Esophagus (tissue), 2 donors: ENCODE data around the gene RALGAPA2. TPM values are rescaled to one million over a fixed set of nuclear protein-coding genes. Genes with fewer than 3 reads are reported as not detected.

Experiments
- H3K27ac ChIP-seq, 2 donors: one replicate each; pipeline ENCODE4 v1.5.1; 2013; ENCODE audit warnings: low read depth in 2 of 2, mild to moderate bottlenecking in 2 of 2, inconsistent platforms in 1 of 2, low read length in 1 of 2, moderate library complexity in 1 of 2
- H3K27me3 ChIP-seq, 2 donors: one replicate each; pipeline ENCODE4 v1.6.1; 2013; ENCODE audit warnings: low read length in 2 of 2, control low read depth in 1 of 2, mild to moderate bottlenecking in 1 of 2; ENCODE audit not compliant: insufficient read depth in 2 of 2, control insufficient read depth in 1 of 2
- H3K36me3 ChIP-seq, 2 donors: one replicate each; pipeline ENCODE4 v1.6.1; 2013; ENCODE audit warnings: low read length in 1 of 2; ENCODE audit not compliant: control insufficient read depth in 2 of 2, insufficient read depth in 2 of 2
- H3K4me1 ChIP-seq, 2 donors: one replicate each; pipeline ENCODE4 v1.6.1; 2013; ENCODE audit warnings: low read length in 1 of 2; ENCODE audit not compliant: control insufficient read depth in 2 of 2, insufficient read depth in 2 of 2
- H3K4me3 ChIP-seq, 2 donors: one replicate each; pipeline ENCODE4 v1.5.1; 2013; ENCODE audit warnings: low read length in 2 of 2, mild to moderate bottlenecking in 2 of 2, low read depth in 1 of 2, moderate library complexity in 1 of 2
- H3K9me3 ChIP-seq, 2 donors: one replicate each; pipeline ENCODE4 v1.6.1; 2013; ENCODE audit warnings: mild to moderate bottlenecking in 2 of 2, low read depth in 1 of 2, low read length in 1 of 2, moderate library complexity in 1 of 2; ENCODE audit not compliant: control insufficient read depth in 2 of 2, insufficient read depth in 1 of 2
- WGBS, 2 donors: extraction: QIAGEN DNeasy Blood & Tissue Kit; methylation state at CpG; one replicate each; pipeline ENCODE4 v1.1.7; 2013; 5-methylcytosine and 5-hydroxymethylcytosine counted together
- polyA plus RNA-seq, 2 donors: library from polyadenylated mRNA; stranded (reverse); fragments of 200-250 nt; gene quantifications; one replicate each; pipeline ENCODE4 v1.2.3, GENCODE V29; 2013
- donor health status: healthy with polysubstance abuse.
- donor health status: Bipolar disorder and iron deficiency.

The RALGAPA2 gene
- polyA plus RNA-seq, 2 donors = 3.5 to 3.7 TPM

GRCh38 chr20:20482453-20482852, 230.0 kb downstream of the RALGAPA2 start:
- no peaks in the 10 kb centered on the region for H3K27me3 ChIP-seq
- no peaks in the 10 kb centered on the region for H3K36me3 ChIP-seq
- H3K9me3 ChIP-seq = no peaks in the 10 kb centered on the region
- no peak overlapping the region for H3K27ac ChIP-seq
- no peaks in the 10 kb centered on the region for H3K4me1 ChIP-seq
- no peak overlapping the region for H3K4me3 ChIP-seq
- 83 to 93% methylated on average over 4 of the region's 4 CpGs for WGBS, 2 donors

GRCh38 chr20:20480689-20481088, 231.8 kb downstream of the RALGAPA2 start:
- Histone ChIP-seq H3K36me3 (no peaks in the 10 kb centered on the region), H3K4me3 (no peak overlapping the region), H3K27me3 (no peaks in the 10 kb centered on the region), H3K9me3 (no peaks in the 10 kb centered on the region), H3K4me1 (no peaks in the 10 kb centered on the region), H3K27ac (no peak overlapping the region)
- WGBS, 2 donors = 99 to 100% methylated on average over 2 of the region's 2 CpGs

- Histone ChIP-seq H3K36me3 (no peaks in the 10 kb centered on the region), H3K27ac (no peak overlapping the region), H3K9me3 (no peaks in the 10 kb centered on the region), H3K27me3 (no peaks in the 10 kb centered on the region), H3K4me3 (no peak overlapping the region), H3K4me1 (no peaks in the 10 kb centered on the region)
- WGBS, 2 donors = 100% methylated on average over 1 of the region's 1 CpG
Observed at GRCh38 chr20:20480126-20480525, 232.3 kb downstream of the RALGAPA2 start.

- 93 to 94% methylated on average over 5 of the region's 5 CpGs for whole genome bisulfite sequencing, 2 donors
- Histone ChIP-seq H3K27me3 (no peaks in the 10 kb centered on the region), H3K4me3 (no peak overlapping the region), H3K27ac (no peak overlapping the region), H3K36me3 (no peaks in the 10 kb centered on the region), H3K9me3 (no peaks in the 10 kb centered on the region), H3K4me1 (no peaks in the 10 kb centered on the region)
Observed at GRCh38 chr20:20477444-20478041, 234.9 kb downstream of the RALGAPA2 start.

GRCh38 chr20:20476504-20476903, 235.9 kb downstream of the RALGAPA2 start:
- 91 to 94% methylated on average over 2 of the region's 2 CpGs for WGBS, 2 donors
- no peak overlapping the region for H3K27ac ChIP-seq

GRCh38 chr20:20473657-20474056, 238.8 kb downstream of the RALGAPA2 start:
- no peak overlapping the region for H3K4me3 ChIP-seq
- H3K36me3 ChIP-seq = no peaks in the 10 kb centered on the region
- H3K27ac ChIP-seq = no peak overlapping the region
- H3K27me3 ChIP-seq = no peaks in the 10 kb centered on the region
- H3K4me1 ChIP-seq = no peaks in the 10 kb centered on the region
- H3K9me3 ChIP-seq = no peaks in the 10 kb centered on the region

More at GRCh38 chr20:20476504-20476903, 235.9 kb downstream of the RALGAPA2 start:
- Histone ChIP-seq H3K27me3 (no peaks in the 10 kb centered on the region), H3K9me3 (no peaks in the 10 kb centered on the region), H3K36me3 (no peaks in the 10 kb centered on the region), H3K4me1 (no peaks in the 10 kb centered on the region), H3K4me3 (no peak overlapping the region)

GRCh38 chr20:20472684-20473274, 239.7 kb downstream of the RALGAPA2 start:
- Histone ChIP-seq H3K27me3 (no peaks in the 10 kb centered on the region), H3K9me3 (no peaks in the 10 kb centered on the region), H3K27ac (no peak overlapping the region), H3K4me1 (no peaks in the 10 kb centered on the region), H3K4me3 (no peak overlapping the region), H3K36me3 (no peaks in the 10 kb centered on the region)
- 89 to 93% methylated on average over 4 of the region's 4 CpGs for whole genome bisulfite sequencing, 2 donors

- Histone ChIP-seq H3K4me1 (no peaks in the 10 kb centered on the region), H3K36me3 (peaks cover 0 to 2% of the 10 kb centered on the region in 2 donors), H3K9me3 (no peaks in the 10 kb centered on the region), H3K4me3 (no peak overlapping the region), H3K27ac (no peak overlapping the region), H3K27me3 (no peaks in the 10 kb centered on the region)
- 74 to 75% methylated on average over 4 of the region's 4 CpGs for WGBS, 2 donors
Observed at GRCh38 chr20:20466341-20466879, 246.0 kb downstream of the RALGAPA2 start.

- H3K4me3 ChIP-seq = no peak overlapping the region
- no peaks in the 10 kb centered on the region for H3K4me1 ChIP-seq
- H3K9me3 ChIP-seq = no peaks in the 10 kb centered on the region
- H3K27me3 ChIP-seq = no peaks in the 10 kb centered on the region
- no peak overlapping the region for H3K27ac ChIP-seq
- peaks cover 0 to 2% of the 10 kb centered on the region in 2 donors for H3K36me3 ChIP-seq
- WGBS, 2 donors = 83 to 87% methylated on average over 2 of the region's 2 CpGs
Observed at GRCh38 chr20:20465252-20465651, 247.2 kb downstream of the RALGAPA2 start.

GRCh38 chr20:20463933-20464374, 248.5 kb downstream of the RALGAPA2 start:
- Histone ChIP-seq H3K27me3 (no peaks in the 10 kb centered on the region), H3K4me1 (no peaks in the 10 kb centered on the region), H3K27ac (no peak overlapping the region), H3K4me3 (no peak overlapping the region), H3K36me3 (peaks cover 0 to 2% of the 10 kb centered on the region in 2 donors), H3K9me3 (no peaks in the 10 kb centered on the region)
- 84 to 90% methylated on average over 9 of the region's 9 CpGs for WGBS, 2 donors
